Measurements from ENCODE around the gene ZBTB7C. TPM values are rescaled to one million over a fixed set of nuclear protein-coding genes. Genes with fewer than 3 reads are reported as not detected.

ZBTB7C gene
- total and polyA plus RNA-seq, 4 experiments from 2014 or later, result 0.23 TPM; not detected in 3

DNA sequence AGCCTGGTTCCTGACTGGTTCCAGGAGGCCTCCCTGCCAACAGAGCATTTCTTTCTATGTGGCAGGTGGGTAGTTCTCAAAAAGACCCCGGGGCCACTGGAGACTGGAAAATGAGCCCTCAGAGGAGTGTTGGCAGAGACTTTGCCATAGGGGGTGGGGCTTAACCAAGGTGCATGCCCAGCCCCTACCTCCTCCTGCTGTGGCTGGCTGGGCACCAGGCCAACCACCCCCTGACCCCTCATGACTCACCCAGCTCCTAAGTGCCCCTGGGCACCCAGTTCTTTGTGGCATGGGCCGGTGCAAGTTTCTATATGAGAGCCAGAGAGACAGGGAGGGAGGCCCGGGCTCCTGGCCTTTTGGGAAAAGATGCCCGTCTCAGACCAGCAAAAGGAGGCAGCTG, 380.5 kb downstream of the ZBTB7C start:
- Histone ChIP-seq H3K4me1 (ENCODE audit: insufficient read depth, low read length) (no peaks in the 10 kb centered on the region), H3K27me3 (ENCODE audit: insufficient read depth, low read length) (no peaks in the 10 kb centered on the region), H3K27ac (ENCODE audit: low read depth, low read length) (no peak overlapping the region), H3K9me3 (ENCODE audit: control insufficient read depth in 1 of 2, low read length in 2 of 2) (no peaks in the 10 kb centered on the region), H3K36me3 (ENCODE audit: insufficient read depth, low read length) (no peaks in the 10 kb centered on the region), H3K4me3 (ENCODE audit: low read length in 2 of 2) (no peak overlapping the region)
- Mint-ChIP-seq H3K4me3 (no peak overlapping the region), H3K4me1 (no peaks in the 10 kb centered on the region), H3K27ac (no peak overlapping the region), H3K36me3 (no peaks in the 10 kb centered on the region), H3K27me3 (peaks cover 8 to 13% of the 10 kb centered on the region in 2 donors), H3K9me3 (no peaks in the 10 kb centered on the region)
- DNase-seq, result no peak
- ChIA-PET POLR2A (ENCODE audit: partially characterized antibody) (no interaction called here), CTCF (ENCODE audit: partially characterized antibody) (interaction anchor here (1.0 to 1.1 kb wide), 2 partner anchors 256 to 418 kb away, joined by 3 to 5 read pairs; no protein-coding TSS in a partner anchor)
- intact Hi-C loops (cut with micrococcal nuclease), result no loop called here

DNA sequence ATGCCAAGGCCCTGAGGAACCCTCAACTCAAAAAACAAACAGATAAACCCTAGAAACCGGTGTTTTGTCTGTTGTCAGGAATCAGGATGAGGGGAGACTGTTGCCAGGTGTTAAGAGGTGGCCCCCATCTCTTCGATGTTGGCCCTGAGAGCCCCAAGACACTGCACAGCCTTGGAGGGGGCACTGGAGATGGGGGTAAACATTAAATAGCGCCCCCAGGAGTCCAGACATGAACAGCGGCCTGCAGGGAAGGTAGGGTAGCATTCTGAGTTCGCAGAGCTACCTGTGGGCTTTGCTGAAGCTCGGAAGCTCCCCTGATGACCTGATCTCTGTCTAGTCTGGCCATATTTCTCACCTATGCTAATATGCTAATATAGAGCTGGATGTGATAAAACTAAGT, 381.1 kb downstream of the ZBTB7C start:
- Histone ChIP-seq H3K27ac (ENCODE audit: low read depth, low read length) (no peak overlapping the region), H3K4me1 (ENCODE audit: insufficient read depth, low read length) (no peaks in the 10 kb centered on the region), H3K9me3 (ENCODE audit: control insufficient read depth in 1 of 2, low read length in 2 of 2) (no peaks in the 10 kb centered on the region), H3K27me3 (ENCODE audit: insufficient read depth, low read length) (no peaks in the 10 kb centered on the region), H3K36me3 (ENCODE audit: insufficient read depth, low read length) (no peaks in the 10 kb centered on the region), H3K4me3 (ENCODE audit: low read length in 2 of 2) (no peak overlapping the region)
- Mint-ChIP-seq H3K4me3 (no peak overlapping the region), H3K27ac (no peak overlapping the region), H3K36me3 (no peaks in the 10 kb centered on the region), H3K27me3 (peaks cover 10 to 14% of the 10 kb centered on the region in 2 donors), H3K4me1 (no peaks in the 10 kb centered on the region), H3K9me3 (no peaks in the 10 kb centered on the region)
- POLR2A ChIA-PET (ENCODE audit: partially characterized antibody), result no interaction called here
- CTCF ChIA-PET (ENCODE audit: partially characterized antibody), result interaction anchor here (1.0 to 1.1 kb wide), 2 partner anchors 256 to 419 kb away, joined by 3 to 5 read pairs; no protein-coding TSS in a partner anchor
- intact Hi-C loops (cut with micrococcal nuclease), result no loop called here
- no peak for DNase-seq

DNA sequence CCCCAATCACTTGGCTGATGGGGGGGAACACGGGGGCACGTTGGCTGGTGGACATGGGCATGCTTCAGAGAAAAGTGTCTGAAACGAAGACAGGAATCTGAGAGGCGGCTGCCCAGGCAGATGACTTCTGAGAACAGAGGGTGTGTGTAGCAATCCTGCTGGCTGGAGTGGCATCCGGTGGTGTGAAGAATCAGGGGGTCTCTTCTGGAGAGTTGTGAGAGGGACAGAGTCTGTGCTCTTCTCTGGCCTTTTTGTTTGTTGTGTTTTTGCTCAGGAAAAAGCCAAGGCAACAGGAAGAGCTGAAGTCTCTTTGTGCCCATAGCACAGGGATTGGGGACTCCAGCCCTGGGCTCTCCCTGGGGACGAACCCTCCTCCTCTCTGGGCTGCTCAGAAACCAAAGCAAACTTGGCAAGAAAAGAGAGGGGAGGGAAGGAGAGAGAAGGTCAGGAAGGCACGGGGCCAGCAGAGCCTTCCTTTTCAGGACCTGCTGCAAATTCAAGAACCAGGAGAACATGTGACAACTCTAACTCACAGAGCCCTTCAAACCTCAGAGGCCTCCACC, 381.7 kb downstream of the ZBTB7C start:
- Histone ChIP-seq H3K27me3 (ENCODE audit: insufficient read depth, low read length) (no peaks in the 10 kb centered on the region), H3K4me1 (ENCODE audit: insufficient read depth, low read length) (no peaks in the 10 kb centered on the region), H3K36me3 (ENCODE audit: insufficient read depth, low read length) (no peaks in the 10 kb centered on the region), H3K27ac (ENCODE audit: low read depth, low read length) (no peak overlapping the region), H3K9me3 (ENCODE audit: control insufficient read depth in 1 of 2, low read length in 2 of 2) (no peaks in the 10 kb centered on the region), H3K4me3 (ENCODE audit: low read length in 2 of 2) (no peak overlapping the region)
- no peak for DNase-seq
- H3K9me3 Mint-ChIP-seq, result no peaks in the 10 kb centered on the region
- H3K4me3 Mint-ChIP-seq, result no peak overlapping the region
- CTCF ChIA-PET (ENCODE audit: partially characterized antibody), result no interaction called here
- no peaks in the 10 kb centered on the region for H3K36me3 Mint-ChIP-seq
- intact Hi-C loops (cut with micrococcal nuclease), result no loop called here
- POLR2A ChIA-PET (ENCODE audit: partially characterized antibody), result no interaction called here
- H3K27ac Mint-ChIP-seq, result no peak overlapping the region
- peaks cover 15 to 20% of the 10 kb centered on the region in 2 donors for H3K27me3 Mint-ChIP-seq
- H3K4me1 Mint-ChIP-seq, result peaks cover 0 to 3% (median under 1%) of the 10 kb centered on the region in 4 donors

DNA sequence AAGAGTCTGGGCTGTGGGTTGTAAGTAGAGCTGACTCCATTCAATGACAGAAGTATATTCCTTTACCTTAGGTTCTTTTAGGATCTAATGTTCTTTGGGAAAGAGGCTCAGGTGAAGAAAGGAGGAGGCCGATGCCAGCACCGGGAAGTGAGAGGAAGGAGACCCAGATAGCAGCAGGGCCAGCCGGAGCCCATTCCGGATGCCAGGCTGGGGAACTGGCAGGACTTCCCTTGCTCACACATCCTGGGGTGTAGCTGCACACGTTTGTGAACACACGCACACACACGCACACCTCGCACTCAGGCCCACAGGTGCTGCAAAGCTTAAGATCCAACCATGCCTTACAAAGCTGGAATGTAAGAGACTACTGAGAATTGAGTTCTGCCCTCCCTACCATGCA, 383.0 kb downstream of the ZBTB7C start:
- no peak overlapping the region for H3K27ac ChIP-seq (ENCODE audit: low read depth, low read length)
- no peaks in the 10 kb centered on the region for H3K36me3 Mint-ChIP-seq
- H3K4me1 Mint-ChIP-seq, result peaks cover 0 to 5% (median 2%) of the 10 kb centered on the region in 4 donors
- no peak overlapping the region for H3K4me3 Mint-ChIP-seq
- intact Hi-C loops (cut with micrococcal nuclease), result no loop called here
- ChIA-PET POLR2A (ENCODE audit: partially characterized antibody) (no interaction called here), CTCF (ENCODE audit: partially characterized antibody) (interaction anchor here (1.0 kb wide), 2 partner anchors 252 to 255 kb away, joined by 3 read pairs; no protein-coding TSS in a partner anchor)
- no peaks in the 10 kb centered on the region for H3K9me3 ChIP-seq (ENCODE audit: control insufficient read depth in 1 of 2, low read length in 2 of 2)
- no peaks in the 10 kb centered on the region for H3K27me3 ChIP-seq (ENCODE audit: insufficient read depth, low read length)
- no peak overlapping the region for H3K4me3 ChIP-seq (ENCODE audit: low read length in 2 of 2)
- no peaks in the 10 kb centered on the region for H3K9me3 Mint-ChIP-seq
- H3K36me3 ChIP-seq (ENCODE audit: insufficient read depth, low read length), result no peaks in the 10 kb centered on the region
- DNase-seq, result no peak
- H3K27ac Mint-ChIP-seq, result no peak overlapping the region
- peaks cover 18 to 23% of the 10 kb centered on the region in 2 donors for H3K27me3 Mint-ChIP-seq
- H3K4me1 ChIP-seq (ENCODE audit: insufficient read depth, low read length), result no peaks in the 10 kb centered on the region

DNA sequence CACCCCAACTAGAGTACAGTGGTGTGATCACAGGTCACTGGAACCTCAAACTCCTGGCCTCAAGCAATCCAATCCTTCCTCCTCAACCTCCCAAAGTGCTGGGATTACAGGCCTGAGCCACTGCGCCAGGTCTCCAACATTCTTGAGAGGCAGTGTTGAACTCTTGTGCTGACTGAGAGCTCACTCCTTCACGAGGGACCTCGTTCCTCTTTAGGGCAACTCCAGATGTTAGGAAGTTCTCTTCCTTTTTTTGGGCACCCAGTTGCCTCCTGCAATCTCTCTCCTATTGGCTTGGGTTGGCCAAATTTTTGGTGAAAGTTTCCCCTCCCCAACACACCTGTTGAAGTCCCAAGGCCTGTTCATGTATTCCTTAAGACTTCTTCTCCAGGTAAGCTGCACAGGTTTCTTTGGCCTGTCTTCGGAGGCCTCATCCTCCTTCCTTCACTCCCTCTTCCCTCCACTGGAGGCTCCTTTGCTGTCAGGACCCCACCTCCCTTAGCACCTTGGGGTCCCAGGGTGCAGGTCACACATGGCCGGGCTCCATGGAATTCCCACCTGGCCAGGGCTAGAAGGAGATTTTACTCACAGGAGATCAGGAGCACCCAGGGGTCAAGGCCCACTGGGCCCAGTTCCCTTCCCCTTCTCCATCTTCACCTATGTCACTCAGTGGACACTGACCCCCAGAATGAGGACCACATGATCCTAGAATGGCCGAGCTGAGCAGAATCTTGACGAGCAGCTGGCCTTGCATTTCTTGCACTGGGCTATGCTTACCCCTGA, 384.1 kb downstream of the ZBTB7C start:
- Mint-ChIP-seq H3K36me3 (no peaks in the 10 kb centered on the region), H3K27me3 (peaks cover 18 to 23% of the 10 kb centered on the region in 2 donors), H3K4me3 (no peak overlapping the region), H3K4me1 (peaks cover 0 to 5% (median 2%) of the 10 kb centered on the region in 4 donors), H3K9me3 (no peaks in the 10 kb centered on the region), H3K27ac (no peak overlapping the region)
- no peaks in the 10 kb centered on the region for H3K9me3 ChIP-seq (ENCODE audit: control insufficient read depth in 1 of 2, low read length in 2 of 2)
- no peaks in the 10 kb centered on the region for H3K27me3 ChIP-seq (ENCODE audit: insufficient read depth, low read length)
- H3K4me3 ChIP-seq (ENCODE audit: low read length in 2 of 2), result no peak overlapping the region
- no peaks in the 10 kb centered on the region for H3K4me1 ChIP-seq (ENCODE audit: insufficient read depth, low read length)
- DNase-seq, result no peak
- ChIA-PET POLR2A (ENCODE audit: partially characterized antibody) (no interaction called here), CTCF (ENCODE audit: partially characterized antibody) (interaction anchor here (1.0 to 2.1 kb wide), 2 partner anchors 251 to 254 kb away, joined by 3 to 8 read pairs; no protein-coding TSS in a partner anchor)
- no peaks in the 10 kb centered on the region for H3K36me3 ChIP-seq (ENCODE audit: insufficient read depth, low read length)
- intact Hi-C loops (cut with micrococcal nuclease), result no loop called here
- no peak overlapping the region for H3K27ac ChIP-seq (ENCODE audit: low read depth, low read length)

DNA sequence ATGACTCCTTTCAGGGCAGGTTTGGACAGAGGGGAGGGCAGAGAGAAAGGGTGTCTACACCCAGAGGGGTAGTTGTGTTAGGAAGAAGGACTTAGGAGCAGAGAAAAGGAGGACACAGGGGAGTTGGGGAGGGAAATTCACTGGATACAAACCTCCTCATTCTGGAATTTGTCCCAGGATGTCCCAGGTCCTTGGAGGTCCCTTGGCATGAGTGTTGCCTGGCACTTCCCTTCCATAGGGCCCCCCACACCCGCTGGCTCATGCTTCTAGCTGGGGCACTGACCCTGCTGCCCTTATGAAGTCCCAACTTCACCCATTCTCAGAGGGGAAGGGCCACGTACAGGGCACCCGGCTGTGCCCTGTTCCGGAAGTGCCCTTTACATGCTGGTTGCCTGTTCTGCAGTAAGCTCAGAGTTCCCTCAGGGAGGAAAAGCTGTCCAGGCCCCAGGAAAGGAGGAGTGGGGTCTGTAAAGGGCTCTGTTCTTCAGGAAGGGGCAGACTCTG, 385.1 kb downstream of the ZBTB7C start:
- Mint-ChIP-seq H3K9me3 (no peaks in the 10 kb centered on the region), H3K27me3 (peaks cover 19 to 26% of the 10 kb centered on the region in 2 donors), H3K4me1 (peaks cover 0 to 5% (median 2%) of the 10 kb centered on the region in 4 donors), H3K27ac (peak overlapping the region in 1 of 7 donors; percentile 14), H3K36me3 (no peaks in the 10 kb centered on the region), H3K4me3 (no peak overlapping the region)
- CTCF ChIA-PET (ENCODE audit: partially characterized antibody), result interaction anchor here (2.1 kb wide), 1 partner anchor 253 kb away, joined by 8 read pairs; no protein-coding TSS in a partner anchor
- intact Hi-C loops (cut with micrococcal nuclease), result no loop called here
- no peaks in the 10 kb centered on the region for H3K9me3 ChIP-seq (ENCODE audit: control insufficient read depth in 1 of 2, low read length in 2 of 2)
- H3K27me3 ChIP-seq (ENCODE audit: insufficient read depth, low read length), result no peaks in the 10 kb centered on the region
- H3K4me3 ChIP-seq (ENCODE audit: low read length in 2 of 2), result no peak overlapping the region
- POLR2A ChIA-PET (ENCODE audit: partially characterized antibody), result no interaction called here
- no peak overlapping the region for H3K27ac ChIP-seq (ENCODE audit: low read depth, low read length)
- DNase-seq, result no peak
- H3K36me3 ChIP-seq (ENCODE audit: insufficient read depth, low read length), result no peaks in the 10 kb centered on the region
- H3K4me1 ChIP-seq (ENCODE audit: insufficient read depth, low read length), result no peaks in the 10 kb centered on the region

DNA sequence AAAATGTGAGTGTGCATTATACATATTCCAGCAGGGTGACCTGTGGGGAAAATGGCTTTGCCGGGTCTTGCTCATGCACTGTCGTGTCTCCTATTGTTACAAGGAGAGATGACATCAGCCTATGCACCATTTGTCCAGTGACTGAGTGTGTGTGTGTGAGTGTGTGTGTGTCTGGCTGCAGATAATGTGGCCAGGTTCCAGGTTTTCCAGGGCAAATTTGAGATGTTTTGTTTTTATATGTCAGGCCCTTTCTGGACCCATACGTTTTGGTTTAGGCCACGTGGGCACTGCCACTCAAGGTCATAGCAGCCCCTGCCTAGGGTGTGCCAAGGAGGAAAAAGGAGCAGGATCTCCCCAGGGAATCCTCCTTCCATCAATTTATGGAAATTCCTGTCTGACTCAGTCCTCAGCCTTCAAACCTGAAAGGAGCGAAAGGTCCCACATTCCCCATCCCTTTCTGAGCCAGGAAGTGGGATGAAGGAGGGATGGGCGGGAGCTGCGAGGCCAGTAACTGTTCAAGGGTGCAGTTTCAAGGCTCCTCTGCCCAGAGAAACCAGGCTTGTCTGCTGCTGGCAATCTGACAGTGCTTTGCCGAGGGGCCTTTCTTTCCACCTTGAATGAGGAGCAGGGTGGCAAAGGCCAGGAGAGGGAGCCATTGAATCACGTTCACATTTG, 385.7 kb downstream of the ZBTB7C start:
- H3K4me1 ChIP-seq (ENCODE audit: insufficient read depth, low read length), result no peaks in the 10 kb centered on the region
- no peaks in the 10 kb centered on the region for H3K36me3 ChIP-seq (ENCODE audit: insufficient read depth, low read length)
- ChIA-PET POLR2A (ENCODE audit: partially characterized antibody) (no interaction called here), CTCF (ENCODE audit: partially characterized antibody) (interaction anchor here (1.1 to 2.1 kb wide), 2 partner anchors 249 to 252 kb away, joined by 4 to 8 read pairs; no protein-coding TSS in a partner anchor)
- Mint-ChIP-seq H3K4me1 (peaks cover 0 to 5% (median 2%) of the 10 kb centered on the region in 4 donors), H3K27ac (no peak overlapping the region), H3K36me3 (no peaks in the 10 kb centered on the region), H3K27me3 (peaks cover 22 to 28% of the 10 kb centered on the region in 2 donors), H3K4me3 (no peak overlapping the region), H3K9me3 (no peaks in the 10 kb centered on the region)
- H3K27ac ChIP-seq (ENCODE audit: low read depth, low read length), result no peak overlapping the region
- DNase-seq, result no peak
- intact Hi-C loops (cut with micrococcal nuclease), result no loop called here
- no peaks in the 10 kb centered on the region for H3K9me3 ChIP-seq (ENCODE audit: control insufficient read depth in 1 of 2, low read length in 2 of 2)
- no peaks in the 10 kb centered on the region for H3K27me3 ChIP-seq (ENCODE audit: insufficient read depth, low read length)
- no peak overlapping the region for H3K4me3 ChIP-seq (ENCODE audit: low read length in 2 of 2)

All from CD4-positive, alpha-beta memory T cell (primary cell).